HepG2 (cell line): ENCODE data around the gene STRADA. TPM values are rescaled to one million over a fixed set of nuclear protein-coding genes. Genes with fewer than 3 reads are reported as not detected.

Experiments used
- FOXM1 ChIP-seq: sonication (generic); formaldehyde crosslinking; IDR thresholded peaks from 2 replicates; pipeline ENCODE4 v1.5.0; 2020; ENCODE audit warnings: missing genetic modification reagents
- JUNB ChIP-seq: sonication (generic); formaldehyde crosslinking; IDR thresholded peaks from 2 replicates; pipeline ENCODE4 v1.8.0; 2022; ENCODE audit warnings: missing genetic modification reagents, mild to moderate bottlenecking, borderline replicate concordance
- KAT2B ChIP-seq: fragments of 150-350 bp; IDR thresholded peaks from 2 replicates; pipeline ENCODE4 v1.6.1; 2014; ENCODE audit warnings: low read depth, low read length, borderline replicate concordance
- KLF13 ChIP-seq: sonication (generic); formaldehyde crosslinking; IDR thresholded peaks from 2 replicates; pipeline ENCODE4 v1.4.0; 2020; ENCODE audit warnings: mild to moderate bottlenecking, missing genetic modification reagents
- MED8 ChIP-seq: sonication (generic); formaldehyde crosslinking; IDR thresholded peaks from 2 replicates; pipeline ENCODE4 v1.8.1; 2023; ENCODE audit warnings: mild to moderate bottlenecking, missing genetic modification reagents; ENCODE audit not compliant: insufficient replicate concordance
- MTA3 ChIP-seq: sonication (generic); formaldehyde crosslinking; IDR thresholded peaks from 2 replicates; pipeline ENCODE4 v1.4.0; 2020; ENCODE audit warnings: missing genetic modification reagents
- RELA ChIP-seq: sonication (generic); formaldehyde crosslinking; IDR thresholded peaks from 2 replicates; pipeline ENCODE4 v1.4.0; 2020; ENCODE audit warnings: missing genetic modification reagents
- RXRB ChIP-seq: IDR thresholded peaks from 2 replicates; pipeline ENCODE4 v1.6.1; 2016; ENCODE audit warnings: borderline replicate concordance, missing genetic modification reagents, missing compliant biosample characterization
- SOX5 ChIP-seq: IDR thresholded peaks from 2 replicates; pipeline ENCODE4 v1.6.1; 2016; ENCODE audit warnings: borderline replicate concordance
- TAF15 ChIP-seq: fragments of 200-400 bp; formaldehyde crosslinking; IDR thresholded peaks from one replicate; pipeline ENCODE4 v1.6.1; 2018; ENCODE audit warnings: mild to moderate bottlenecking, low read depth, low read length; ENCODE audit not compliant: poor library complexity, severe bottlenecking
- THAP8 ChIP-seq: sonication (generic); formaldehyde crosslinking; IDR thresholded peaks from 2 replicates; pipeline ENCODE4 v1.5.1; 2020; ENCODE audit warnings: missing genetic modification reagents, mild to moderate bottlenecking, borderline replicate concordance
- YEATS4 ChIP-seq: sonication (generic); formaldehyde crosslinking; IDR thresholded peaks from 2 replicates; pipeline ENCODE4 v1.4.0; 2020; ENCODE audit warnings: missing genetic modification reagents, borderline replicate concordance
- ZMAT5 ChIP-seq: sonication (generic); formaldehyde crosslinking; IDR thresholded peaks from 2 replicates; pipeline ENCODE4 v1.5.0; 2020; ENCODE audit warnings: mild to moderate bottlenecking, low read depth, missing genetic modification reagents, borderline replicate concordance
- ZNF124 ChIP-seq: sonication (generic); formaldehyde crosslinking; IDR thresholded peaks from 2 replicates; pipeline ENCODE4 v1.4.0; 2020; ENCODE audit warnings: missing genetic modification reagents
- ZSCAN30 ChIP-seq: sonication (generic); formaldehyde crosslinking; IDR thresholded peaks from 2 replicates; pipeline ENCODE4 v1.5.0; 2020; ENCODE audit warnings: mild to moderate bottlenecking, missing genetic modification reagents
- polyA plus RNA-seq, 8 experiments: library from polyadenylated mRNA; depleted of rRNA in 3 of 8; stranded (reverse) in 7 of 8; unstranded in 1 of 8; fragments of >200 nt; fragmentation: Illumina TruSeq in 4 of 8; extraction: Trizol in 4 of 8; gene quantifications; 2 replicates each; pipeline versions ENCODE4 v1.2.1 to v1.2.3, GENCODE V29; 2011 to 2016; ENCODE audit warnings: low read depth in 4 of 8, missing spikeins in 1 of 8, mixed read lengths in 1 of 8; ENCODE audit not compliant: insufficient read depth in 1 of 8
- total RNA-seq, 5 experiments: library from RNA; depleted of rRNA; stranded (reverse); fragments of >200 nt; fragmentation: Illumina TruSeq; extraction: Trizol; gene quantifications; 2 replicates each; pipeline ENCODE4 v1.2.3, GENCODE V29; 2016; ENCODE audit warnings: low read depth in 1 of 5
- TF ChIP-seq, protein P1 (sequence below), 2 experiments: sonication (generic) in 1 of 2; formaldehyde crosslinking in 1 of 2; IDR thresholded peaks; 2 replicates each; pipeline versions ENCODE4 v1.5.1 to v1.6.1; 2011 to 2020; ENCODE audit warnings: borderline replicate concordance in 1 of 2, low read depth in 1 of 2, low read length in 1 of 2, mild to moderate bottlenecking in 1 of 2, missing genetic modification reagents in 1 of 2, moderate library complexity in 1 of 2
- TF ChIP-seq, protein P2 (sequence below): sonication (generic); formaldehyde crosslinking; IDR thresholded peaks from 2 replicates; pipeline ENCODE4 v1.5.0; 2020; ENCODE audit warnings: mild to moderate bottlenecking, missing genetic modification reagents
- TF ChIP-seq, protein P3 (sequence below): sonication (generic); formaldehyde crosslinking; IDR thresholded peaks from 2 replicates; pipeline ENCODE4 v1.8.0; 2022; ENCODE audit warnings: mild to moderate bottlenecking, missing genetic modification reagents, moderate library complexity

STRADA gene
- total and polyA plus RNA-seq, 2 of the 13 experiments (the other 11 are each of a cell fraction or from before 2014, with no cell fraction given): 17.6 to 17.9 TPM

DNA sequence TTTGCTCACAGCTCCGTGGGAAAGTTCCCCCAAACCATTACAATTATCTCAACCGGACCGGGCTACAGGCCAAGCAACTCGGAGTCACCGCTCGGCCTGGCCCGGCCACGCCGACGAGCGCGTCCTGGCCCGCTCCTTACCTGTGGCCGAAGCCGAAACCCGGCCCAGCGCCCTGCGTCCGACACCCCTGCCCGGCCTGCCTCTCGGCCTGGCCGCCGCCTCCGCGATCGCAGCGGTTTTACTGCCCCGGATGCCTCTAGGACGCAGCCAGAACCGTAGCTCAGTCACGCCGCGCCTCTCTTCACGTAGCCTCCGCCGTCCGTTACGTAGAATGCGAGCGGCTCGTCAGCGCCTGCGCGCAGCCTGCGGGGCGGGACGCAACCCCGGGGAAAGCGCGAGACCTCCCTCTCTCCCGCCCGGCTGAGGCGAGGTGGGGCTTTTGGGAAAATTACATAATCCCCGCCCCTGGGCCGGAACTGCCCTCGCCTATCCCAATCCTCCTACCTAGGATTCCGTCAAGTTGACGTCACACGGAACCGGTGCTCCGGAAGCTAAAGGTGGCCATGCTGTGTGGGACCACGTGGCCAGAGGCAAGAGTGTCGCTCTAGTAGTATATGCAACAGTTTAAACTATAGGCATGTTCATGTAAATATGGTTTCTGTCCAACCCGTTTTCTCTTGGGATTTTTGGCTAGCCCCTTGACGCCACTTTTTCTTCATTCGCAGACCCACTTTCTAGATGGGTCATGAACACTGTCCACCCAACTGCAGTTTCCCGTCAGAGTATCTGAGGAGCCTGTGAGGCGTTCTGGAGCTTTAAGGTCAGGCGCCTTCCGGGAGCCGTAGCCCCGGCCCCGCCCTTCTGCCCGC lies 31.9 kb upstream of the STRADA start, which contains the start of gene CCDC47 (continued):
- TF ChIP-seq, protein P1, sequence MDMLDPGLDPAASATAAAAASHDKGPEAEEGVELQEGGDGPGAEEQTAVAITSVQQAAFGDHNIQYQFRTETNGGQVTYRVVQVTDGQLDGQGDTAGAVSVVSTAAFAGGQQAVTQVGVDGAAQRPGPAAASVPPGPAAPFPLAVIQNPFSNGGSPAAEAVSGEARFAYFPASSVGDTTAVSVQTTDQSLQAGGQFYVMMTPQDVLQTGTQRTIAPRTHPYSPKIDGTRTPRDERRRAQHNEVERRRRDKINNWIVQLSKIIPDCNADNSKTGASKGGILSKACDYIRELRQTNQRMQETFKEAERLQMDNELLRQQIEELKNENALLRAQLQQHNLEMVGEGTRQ (IDR thresholded peaks at IDR 0.05; ENCODE audit: low read depth, low read length): peak; percentile 91
- TF ChIP-seq, protein P1 (CRISPR knock-in tag; IDR thresholded peaks at IDR 0.05; ENCODE audit: borderline replicate concordance): peak; percentile 94; the same call in 1 of the 2 replicates
- TF ChIP-seq, protein P2, sequence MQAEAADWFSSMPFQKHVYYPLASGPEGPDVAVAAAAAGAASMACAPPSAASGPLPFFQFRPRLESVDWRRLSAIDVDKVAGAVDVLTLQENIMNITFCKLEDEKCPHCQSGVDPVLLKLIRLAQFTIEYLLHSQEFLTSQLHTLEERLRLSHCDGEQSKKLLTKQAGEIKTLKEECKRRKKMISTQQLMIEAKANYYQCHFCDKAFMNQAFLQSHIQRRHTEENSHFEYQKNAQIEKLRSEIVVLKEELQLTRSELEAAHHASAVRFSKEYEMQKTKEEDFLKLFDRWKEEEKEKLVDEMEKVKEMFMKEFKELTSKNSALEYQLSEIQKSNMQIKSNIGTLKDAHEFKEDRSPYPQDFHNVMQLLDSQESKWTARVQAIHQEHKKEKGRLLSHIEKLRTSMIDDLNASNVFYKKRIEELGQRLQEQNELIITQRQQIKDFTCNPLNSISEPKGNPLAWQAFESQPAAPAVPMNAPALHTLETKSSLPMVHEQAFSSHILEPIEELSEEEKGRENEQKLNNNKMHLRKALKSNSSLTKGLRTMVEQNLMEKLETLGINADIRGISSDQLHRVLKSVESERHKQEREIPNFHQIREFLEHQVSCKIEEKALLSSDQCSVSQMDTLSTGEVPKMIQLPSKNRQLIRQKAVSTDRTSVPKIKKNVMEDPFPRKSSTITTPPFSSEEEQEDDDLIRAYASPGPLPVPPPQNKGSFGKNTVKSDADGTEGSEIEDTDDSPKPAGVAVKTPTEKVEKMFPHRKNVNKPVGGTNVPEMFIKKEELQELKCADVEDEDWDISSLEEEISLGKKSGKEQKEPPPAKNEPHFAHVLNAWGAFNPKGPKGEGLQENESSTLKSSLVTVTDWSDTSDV: peak; percentile 88; the same call in 1 of the 2 replicates
- TF ChIP-seq RELA (0 out of 2 replicates have a peak, but pooled peaks have one; percentile 56), MED8 (CRISPR knock-in tag) (peak; percentile 33), RXRB (CRISPR knock-in tag) (peak; percentile 77), YEATS4 (CRISPR knock-in tag) (peak; percentile 100), TAF15 (peak; percentile 83), SOX5 (CRISPR knock-in tag) (peak; percentile 72), ZMAT5 (CRISPR knock-in tag) (no peak), KAT2B (no peak), THAP8 (CRISPR knock-in tag) (0 out of 2 replicates have a peak, but pooled peaks have one; percentile 3), ZNF124 (CRISPR knock-in tag) (peak; percentile 86; the same call in 1 of the 2 replicates), MTA3 (0 out of 2 replicates have a peak, but pooled peaks have one; percentile 1), JUNB (no peak), KLF13 (peak; percentile 87; the same call in 1 of the 2 replicates), ZSCAN30 (CRISPR knock-in tag) (peak; percentile 97), FOXM1 (CRISPR knock-in tag) (peak; percentile 83; the same call in 1 of the 2 replicates)
- TF ChIP-seq, protein P3, sequence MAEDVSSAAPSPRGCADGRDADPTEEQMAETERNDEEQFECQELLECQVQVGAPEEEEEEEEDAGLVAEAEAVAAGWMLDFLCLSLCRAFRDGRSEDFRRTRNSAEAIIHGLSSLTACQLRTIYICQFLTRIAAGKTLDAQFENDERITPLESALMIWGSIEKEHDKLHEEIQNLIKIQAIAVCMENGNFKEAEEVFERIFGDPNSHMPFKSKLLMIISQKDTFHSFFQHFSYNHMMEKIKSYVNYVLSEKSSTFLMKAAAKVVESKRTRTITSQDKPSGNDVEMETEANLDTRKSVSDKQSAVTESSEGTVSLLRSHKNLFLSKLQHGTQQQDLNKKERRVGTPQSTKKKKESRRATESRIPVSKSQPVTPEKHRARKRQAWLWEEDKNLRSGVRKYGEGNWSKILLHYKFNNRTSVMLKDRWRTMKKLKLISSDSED (CRISPR knock-in tag): 0 out of 2 replicates have a peak, but pooled peaks have one; percentile 24
